ENCODE measurements around the gene LCN6. TPM values are rescaled to one million over a fixed set of nuclear protein-coding genes. Genes with fewer than 3 reads are reported as not detected.

Gene LCN6
- total and polyA plus RNA-seq, 9 of the 15 experiments (the other 6 are each of a cell fraction or from before 2014, with no cell fraction given): 0.10 to 0.45 (median 0.37) TPM; not detected in 5

GRCh38 chr9:136728080-136728547 lies 20.2 kb downstream of the LCN6 start (continued):
- TF ChIP-seq RERE (CRISPR knock-in tag; IDR thresholded peaks at IDR 0.05; ENCODE audit: borderline replicate concordance) (0 out of 2 replicates have a peak, but pooled peaks have one; percentile 81), TEAD1 (CRISPR knock-in tag; IDR thresholded peaks at IDR 0.05) (peak; percentile 50 to 73; a peak in 2 of 4 replicates), CLOCK (CRISPR knock-in tag; IDR thresholded peaks at IDR 0.05; ENCODE audit: borderline replicate concordance) (0 out of 2 replicates have a peak, but pooled peaks have one; percentile 26), RBM25 (IDR thresholded peaks at IDR 0.05; ENCODE audit: low read depth, low read length, severe bottlenecking) (no peak), POLR2G (IDR thresholded peaks at IDR 0.05; ENCODE audit: low read depth, low read length) (peak; percentile 100), SIN3B (IDR thresholded peaks at IDR 0.05; ENCODE audit: low read depth) (peak; percentile 91), HMG20B (CRISPR knock-in tag; IDR thresholded peaks at IDR 0.05) (no peak), CBX3 (IDR thresholded peaks at IDR 0.05; ENCODE audit: borderline replicate concordance in 1 of 2, low read length in 2 of 2) (peak in 1 of 2 experiments; percentile 67; a peak in 1 of 3 replicates), KAT2B (IDR thresholded peaks at IDR 0.05; ENCODE audit: low read depth, low read length) (peak; percentile 84), YBX1 (IDR thresholded peaks at IDR 0.05) (no peak), KAT8 (IDR thresholded peaks at IDR 0.05; ENCODE audit: low read depth) (no peak), ZNF174 (CRISPR knock-in tag; IDR thresholded peaks at IDR 0.05) (no peak), GMEB1 (CRISPR knock-in tag; IDR thresholded peaks at IDR 0.05) (peak; percentile 84), MEF2D (tag; conservative IDR thresholded peaks at IDR 0.05; ENCODE audit: low read depth) (no peak)

Measured in K562 (cell line).